ENCODE results near the gene TBC1D16.

- TF ChIP-seq, protein P1, sequence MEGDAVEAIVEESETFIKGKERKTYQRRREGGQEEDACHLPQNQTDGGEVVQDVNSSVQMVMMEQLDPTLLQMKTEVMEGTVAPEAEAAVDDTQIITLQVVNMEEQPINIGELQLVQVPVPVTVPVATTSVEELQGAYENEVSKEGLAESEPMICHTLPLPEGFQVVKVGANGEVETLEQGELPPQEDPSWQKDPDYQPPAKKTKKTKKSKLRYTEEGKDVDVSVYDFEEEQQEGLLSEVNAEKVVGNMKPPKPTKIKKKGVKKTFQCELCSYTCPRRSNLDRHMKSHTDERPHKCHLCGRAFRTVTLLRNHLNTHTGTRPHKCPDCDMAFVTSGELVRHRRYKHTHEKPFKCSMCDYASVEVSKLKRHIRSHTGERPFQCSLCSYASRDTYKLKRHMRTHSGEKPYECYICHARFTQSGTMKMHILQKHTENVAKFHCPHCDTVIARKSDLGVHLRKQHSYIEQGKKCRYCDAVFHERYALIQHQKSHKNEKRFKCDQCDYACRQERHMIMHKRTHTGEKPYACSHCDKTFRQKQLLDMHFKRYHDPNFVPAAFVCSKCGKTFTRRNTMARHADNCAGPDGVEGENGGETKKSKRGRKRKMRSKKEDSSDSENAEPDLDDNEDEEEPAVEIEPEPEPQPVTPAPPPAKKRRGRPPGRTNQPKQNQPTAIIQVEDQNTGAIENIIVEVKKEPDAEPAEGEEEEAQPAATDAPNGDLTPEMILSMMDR (IDR thresholded peaks at IDR 0.05; ENCODE audit: low read depth, low read length): no peak
- TF ChIP-seq POLR2A (IDR thresholded peaks at IDR 0.05; ENCODE audit: extremely low read depth, insufficient read length) (no peak), MAX (IDR thresholded peaks at IDR 0.05; ENCODE audit: low read depth, low read length) (no peak), MYC (IDR thresholded peaks at IDR 0.05; ENCODE audit: low read depth, low read length) (no peak)
Measured at GRCh38 chr17:80025140-80025539, 10.5 kb downstream of the TBC1D16 start.
